ENCODE results near the gene AIF1. TPM values are rescaled to one million over a fixed set of nuclear protein-coding genes. Genes with fewer than 3 reads are reported as not detected.
A peak's percentile ranks its signal among the peaks of the same experiment; 100 is the strongest.

Gene AIF1
- total and polyA plus RNA-seq, 10 donors: 258 to 479 (median 311) TPM

GRCh38 chr6:31610968-31611367 lies 4.1 kb upstream of the AIF1 start:
- H3K27me3 ChIP-seq (replicated peaks in 1 of 7): no peaks in the 10 kb centered on the region
- H3K4me3 ChIP-seq: no peak overlapping the region
- no peak for DNase-seq
- H3K9me3 ChIP-seq: no peaks in the 10 kb centered on the region
- WGBS, 5 donors: 56 to 82% (median 64%) methylated on average over 4 of the region's 4 CpGs
- no peaks in the 10 kb centered on the region for H3K36me3 ChIP-seq
- intact Hi-C loops (cut with DNase I; ENCODE audit: low total_unique reads): no loop called here
- TF ChIP-seq POLR2A (IDR thresholded peaks at IDR 0.05): no peak
- TF ChIP-seq POLR2AphosphoS5 (IDR thresholded peaks at IDR 0.05): no peak
- TF ChIP-seq CTCF (IDR thresholded peaks at IDR 0.05 in 8 of 11, conservative IDR thresholded peaks at IDR 0.05 in 3 of 11): no peak
- peaks cover 0 to 26% (median 23%) of the 10 kb centered on the region in 6 donors for H3K4me1 ChIP-seq
- no peak overlapping the region for H3K27ac ChIP-seq

GRCh38 chr6:31614075-31614619 lies 887 bp upstream of the AIF1 start:
- Histone ChIP-seq H3K4me1 (peaks cover 0 to 48% (median 29%) of the 10 kb centered on the region in 6 donors), H3K4me3 (peak overlapping the region in 3 of 8 donors; percentile 42 to 67 (median 42)), H3K9me3 (no peaks in the 10 kb centered on the region), H3K36me3 (no peaks in the 10 kb centered on the region), H3K27me3 (replicated peaks in 1 of 7) (no peaks in the 10 kb centered on the region), H3K27ac (peak overlapping the region in 7 of 8 donors; percentile 47 to 89 (median 80))
- intact Hi-C loops (cut with DNase I; ENCODE audit: low total_unique reads): no loop called here
- DNase-seq: no peak
- TF ChIP-seq CTCF (IDR thresholded peaks at IDR 0.05 in 8 of 11, conservative IDR thresholded peaks at IDR 0.05 in 3 of 11) (no peak), POLR2AphosphoS5 (IDR thresholded peaks at IDR 0.05) (no peak)
- 50 to 74% (median 52%) methylated on average over 8 of the region's 8 CpGs for WGBS, 5 donors

- H3K9me3 ChIP-seq: no peaks in the 10 kb centered on the region
- intact Hi-C loops (cut with DNase I; ENCODE audit: low total_unique reads): no loop called here
- peak overlapping the region; percentile 29 to 89 (median 80) for H3K27ac ChIP-seq
- TF ChIP-seq CTCF (IDR thresholded peaks at IDR 0.05 in 8 of 11, conservative IDR thresholded peaks at IDR 0.05 in 3 of 11) (no peak), POLR2A (IDR thresholded peaks at IDR 0.05) (no peak), POLR2AphosphoS5 (IDR thresholded peaks at IDR 0.05) (peak in 1 of 3 donors; percentile 48)
- H3K27me3 ChIP-seq (replicated peaks in 1 of 7): no peaks in the 10 kb centered on the region
- peak overlapping the region; percentile 12 to 67 (median 38) for H3K4me3 ChIP-seq
- H3K36me3 ChIP-seq: no peaks in the 10 kb centered on the region
- peak; percentile 84 for DNase-seq
- peaks cover 0 to 54% (median 36%) of the 10 kb centered on the region in 6 donors for H3K4me1 ChIP-seq
- WGBS, 5 donors: 16 to 41% (median 19%) methylated on average over 7 of the region's 7 CpGs
Observed at GRCh38 chr6:31615748-31616147, 714 bp downstream of the AIF1 start.

- DNase-seq: no peak
- WGBS, 5 donors: 77 to 86% (median 80%) methylated on average over 2 of the region's 2 CpGs
- TF ChIP-seq CTCF (IDR thresholded peaks at IDR 0.05 in 8 of 11, conservative IDR thresholded peaks at IDR 0.05 in 3 of 11): no peak
- TF ChIP-seq POLR2A (IDR thresholded peaks at IDR 0.05): no peak
- no peak for TF ChIP-seq POLR2AphosphoS5 (IDR thresholded peaks at IDR 0.05)
- Histone ChIP-seq H3K27me3 (replicated peaks in 1 of 7) (no peaks in the 10 kb centered on the region), H3K4me1 (peaks cover 4 to 64% (median 42%) of the 10 kb centered on the region in 6 donors), H3K9me3 (no peaks in the 10 kb centered on the region), H3K4me3 (peak overlapping the region in 2 of 8 donors; percentile 42 to 67), H3K36me3 (no peaks in the 10 kb centered on the region), H3K27ac (peak overlapping the region in 3 of 8 donors; percentile 87 to 89 (median 88))
- intact Hi-C loops (cut with DNase I; ENCODE audit: low total_unique reads): no loop called here
Observed at GRCh38 chr6:31617010-31617409, 2.0 kb downstream of the AIF1 start.

Measured in spleen (tissue), 11 donors.